ENCODE data around the gene KLF17. TPM values are rescaled to one million over a fixed set of nuclear protein-coding genes. Genes with fewer than 3 reads are reported as not detected.

Gene KLF17
- total RNA-seq, 4 donors from 2014 or later = not detected

GRCh38 chr1:44108971-44109370, 9.7 kb upstream of the KLF17 start:
- WGBS, 2 donors = 89 to 91% methylated on average over 1 of the region's 1 CpG
- no peaks in the 10 kb centered on the region for H3K27me3 ChIP-seq
- no peak overlapping the region for H3K27ac ChIP-seq
- no peak for DNase-seq (ENCODE audit: low spot score in 2 of 2)
- TF ChIP-seq EP300 (IDR thresholded peaks at IDR 0.05) (no peak), POLR2A (IDR thresholded peaks at IDR 0.05) (no peak)
- TF ChIP-seq, protein P1, sequence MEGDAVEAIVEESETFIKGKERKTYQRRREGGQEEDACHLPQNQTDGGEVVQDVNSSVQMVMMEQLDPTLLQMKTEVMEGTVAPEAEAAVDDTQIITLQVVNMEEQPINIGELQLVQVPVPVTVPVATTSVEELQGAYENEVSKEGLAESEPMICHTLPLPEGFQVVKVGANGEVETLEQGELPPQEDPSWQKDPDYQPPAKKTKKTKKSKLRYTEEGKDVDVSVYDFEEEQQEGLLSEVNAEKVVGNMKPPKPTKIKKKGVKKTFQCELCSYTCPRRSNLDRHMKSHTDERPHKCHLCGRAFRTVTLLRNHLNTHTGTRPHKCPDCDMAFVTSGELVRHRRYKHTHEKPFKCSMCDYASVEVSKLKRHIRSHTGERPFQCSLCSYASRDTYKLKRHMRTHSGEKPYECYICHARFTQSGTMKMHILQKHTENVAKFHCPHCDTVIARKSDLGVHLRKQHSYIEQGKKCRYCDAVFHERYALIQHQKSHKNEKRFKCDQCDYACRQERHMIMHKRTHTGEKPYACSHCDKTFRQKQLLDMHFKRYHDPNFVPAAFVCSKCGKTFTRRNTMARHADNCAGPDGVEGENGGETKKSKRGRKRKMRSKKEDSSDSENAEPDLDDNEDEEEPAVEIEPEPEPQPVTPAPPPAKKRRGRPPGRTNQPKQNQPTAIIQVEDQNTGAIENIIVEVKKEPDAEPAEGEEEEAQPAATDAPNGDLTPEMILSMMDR (IDR thresholded peaks at IDR 0.05) = no peak
- no peak overlapping the region for H3K4me3 ChIP-seq
- H3K9me3 ChIP-seq = no peaks in the 10 kb centered on the region
- H3K36me3 ChIP-seq = no peaks in the 10 kb centered on the region
- H3K4me1 ChIP-seq = no peaks in the 10 kb centered on the region

DNA sequence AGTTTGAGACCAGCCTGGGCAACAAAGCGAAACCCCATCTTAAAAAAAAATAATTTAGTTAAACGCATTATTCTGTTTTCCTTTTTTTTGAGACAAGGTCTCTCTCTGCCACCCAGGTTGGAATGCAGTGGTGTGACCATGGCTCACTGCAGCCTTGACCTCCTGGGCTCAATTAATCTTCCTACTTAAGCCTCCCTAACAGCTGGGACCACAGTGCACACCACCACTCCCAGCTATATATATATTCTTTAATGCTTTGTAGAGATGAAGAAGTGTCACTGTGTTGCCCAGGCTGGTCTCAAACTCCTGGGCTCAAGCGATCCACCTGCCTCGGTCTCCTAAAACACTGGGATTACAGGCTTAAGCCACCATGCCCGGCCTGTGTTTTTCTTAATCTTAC, 7.7 kb upstream of the KLF17 start:
- no peak for DNase-seq (ENCODE audit: low spot score in 2 of 2)
- 93 to 94% methylated on average over 5 of the region's 5 CpGs for WGBS, 2 donors
- Histone ChIP-seq H3K27me3 (no peaks in the 10 kb centered on the region), H3K9me3 (no peaks in the 10 kb centered on the region), H3K4me3 (no peak overlapping the region), H3K27ac (no peak overlapping the region), H3K36me3 (no peaks in the 10 kb centered on the region), H3K4me1 (no peaks in the 10 kb centered on the region)
- TF ChIP-seq, protein P1 (IDR thresholded peaks at IDR 0.05) = no peak
- TF ChIP-seq POLR2A (IDR thresholded peaks at IDR 0.05) (no peak), EP300 (IDR thresholded peaks at IDR 0.05) (no peak)

- Histone ChIP-seq H3K4me1 (no peaks in the 10 kb centered on the region), H3K36me3 (no peaks in the 10 kb centered on the region), H3K27ac (no peak overlapping the region), H3K9me3 (no peaks in the 10 kb centered on the region), H3K4me3 (no peak overlapping the region), H3K27me3 (no peaks in the 10 kb centered on the region)
- 86% methylated on average over 4 of the region's 4 CpGs for WGBS, 2 donors
- no peak for TF ChIP-seq EP300 (IDR thresholded peaks at IDR 0.05)
- TF ChIP-seq, protein P1 (IDR thresholded peaks at IDR 0.05) = no peak
- TF ChIP-seq POLR2A (IDR thresholded peaks at IDR 0.05) = no peak
- DNase-seq (ENCODE audit: low spot score in 2 of 2) = no peak
Measured at GRCh38 chr1:44111861-44112260, 6.8 kb upstream of the KLF17 start.

DNA sequence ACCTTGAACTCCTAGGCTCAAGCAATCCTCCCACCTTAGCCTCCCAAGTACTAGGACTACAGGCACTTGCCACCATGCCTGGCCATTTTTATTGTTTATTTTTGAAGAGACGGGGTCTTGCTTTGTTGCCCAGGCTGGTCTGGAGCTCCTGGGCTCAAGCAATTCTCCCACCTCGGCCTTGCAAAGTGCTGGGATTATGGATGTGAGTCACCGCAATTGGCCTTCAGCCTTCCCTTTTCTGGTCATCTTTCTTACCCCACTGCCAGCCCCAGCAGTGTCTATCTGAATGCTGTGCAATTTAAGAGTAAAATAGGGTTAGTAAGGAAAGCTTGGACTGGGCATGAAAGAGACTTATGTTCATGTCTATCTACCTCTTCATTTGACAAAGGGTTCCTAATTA, 6.1 kb upstream of the KLF17 start:
- no peak for TF ChIP-seq EP300 (IDR thresholded peaks at IDR 0.05)
- TF ChIP-seq POLR2A (IDR thresholded peaks at IDR 0.05) = no peak
- TF ChIP-seq, protein P1 (IDR thresholded peaks at IDR 0.05) = no peak
- no peaks in the 10 kb centered on the region for H3K27me3 ChIP-seq
- DNase-seq (ENCODE audit: low spot score in 2 of 2) = no peak
- H3K4me1 ChIP-seq = no peaks in the 10 kb centered on the region
- 78 to 87% methylated on average over 3 of the region's 3 CpGs for WGBS, 2 donors
- no peak overlapping the region for H3K27ac ChIP-seq
- no peak overlapping the region for H3K4me3 ChIP-seq
- no peaks in the 10 kb centered on the region for H3K36me3 ChIP-seq
- no peaks in the 10 kb centered on the region for H3K9me3 ChIP-seq

- H3K4me1 ChIP-seq = no peaks in the 10 kb centered on the region
Measured at GRCh38 chr1:44113095-44113609, 5.5 kb upstream of the KLF17 start.

More at GRCh38 chr1:44113095-44113609, 5.5 kb upstream of the KLF17 start:
- Histone ChIP-seq H3K27me3 (no peaks in the 10 kb centered on the region), H3K36me3 (no peaks in the 10 kb centered on the region), H3K9me3 (no peaks in the 10 kb centered on the region), H3K27ac (no peak overlapping the region), H3K4me3 (no peak overlapping the region)
- TF ChIP-seq EP300 (IDR thresholded peaks at IDR 0.05) = no peak
- no peak for TF ChIP-seq POLR2A (IDR thresholded peaks at IDR 0.05)
- TF ChIP-seq, protein P1 (IDR thresholded peaks at IDR 0.05) = no peak
- 67 to 72% methylated on average over 2 of the region's 2 CpGs for WGBS, 2 donors
- no peak for DNase-seq (ENCODE audit: low spot score in 2 of 2)

All from tibial nerve (tissue), 4 donors.